Sigmoid colon (tissue), 7 donors: ENCODE measurements around the gene HOXD11. TPM values are rescaled to one million over a fixed set of nuclear protein-coding genes. Genes with fewer than 3 reads are reported as not detected.

Experiments
- DNase-seq: peaks from one replicate; pipeline ENCODE4 v3.0.0-alpha.2; 2019
- H3K27ac ChIP-seq, 4 donors: fragments of 200-600 bp; sonication (generic); one replicate each; pipeline ENCODE4 v1.5.1; 2016 to 2019; ENCODE audit warnings: mild to moderate bottlenecking in 1 of 4
- H3K27me3 ChIP-seq, 3 donors: fragments of 200-600 bp; sonication (generic); one replicate each; pipeline ENCODE4 v1.5.1; 2019; ENCODE audit warnings: mild to moderate bottlenecking in 1 of 3
- H3K36me3 ChIP-seq, 4 donors: fragments of 200-600 bp; sonication (generic); one replicate each; pipeline ENCODE4 v1.5.1; 2016 to 2019
- H3K4me1 ChIP-seq, 4 donors: fragments of 200-600 bp; sonication (generic); one replicate each; pipeline ENCODE4 v1.5.1; 2017 to 2019
- H3K4me3 ChIP-seq, 4 donors: fragments of 200-600 bp; sonication (generic); one replicate each; pipeline ENCODE4 v1.5.1; 2017 to 2019; ENCODE audit warnings: mild to moderate bottlenecking in 2 of 4, moderate library complexity in 1 of 4
- H3K9me3 ChIP-seq, 4 donors: fragments of 200-600 bp in 3 of 4; sonication (generic) in 3 of 4; one replicate each; pipeline versions ENCODE4 v1.5.1 to v1.6.1; 2013 to 2019
- CTCF ChIP-seq, 4 experiments: fragments of 450-650 bp in 3 of 4; fragments of 200-600 bp in 1 of 4; IDR thresholded peaks; one replicate each; pipeline ENCODE4 v1.5.1; 2016 to 2019; ENCODE audit warnings: antibody characterized with exemption in 4 of 4, mild to moderate bottlenecking in 3 of 4, moderate library complexity in 2 of 4
- EP300 ChIP-seq, 4 donors: sonication (generic); formaldehyde crosslinking; IDR thresholded peaks; one replicate each; pipeline ENCODE4 v1.6.1; 2017; ENCODE audit warnings: antibody characterized with exemption in 4 of 4
- POLR2A ChIP-seq, 2 donors: fragments of 450-650 bp; IDR thresholded peaks; one replicate each; pipeline ENCODE4 v1.6.1; 2016; ENCODE audit warnings: antibody characterized with exemption in 2 of 2, mild to moderate bottlenecking in 2 of 2, moderate library complexity in 2 of 2
- POLR2AphosphoS5 ChIP-seq, 4 donors: sonication (generic); formaldehyde crosslinking; IDR thresholded peaks; one replicate each; pipeline ENCODE4 v1.6.1; 2017; ENCODE audit warnings: antibody characterized with exemption in 4 of 4
- WGBS, 2 donors: extraction: QIAGEN DNeasy Blood & Tissue Kit; methylation state at CpG; one replicate each; pipeline ENCODE4 v1.1.7; 2013; 5-methylcytosine and 5-hydroxymethylcytosine counted together
- intact Hi-C: fragments of 100-400 bp; cut with DNase I; formaldehyde crosslinking; loops from one replicate; pipeline ENCODE4 v1.15.1; 2023
- polyA plus RNA-seq, 3 donors: library from polyadenylated mRNA; stranded (reverse); fragments of 200-250 nt; gene quantifications; one replicate each; pipeline ENCODE4 v1.2.3, GENCODE V29; 2013
- total RNA-seq, 4 donors: library from RNA; depleted of rRNA; stranded (reverse); fragments of >200 nt; gene quantifications; one replicate each; pipeline ENCODE4 v1.1.0, GENCODE V29; 2016
- donor health status: healthy with polysubstance abuse.
- donor health status: Bipolar disorder and iron deficiency.
- donor health status: healthy.

The HOXD11 gene
- total and polyA plus RNA-seq, 7 donors: 0.69 to 39.3 (median 18.3) TPM

- H3K27ac ChIP-seq: no peak overlapping the region
- H3K4me3 ChIP-seq: no peak overlapping the region
- WGBS, 2 donors: 31 to 35% methylated on average over 11 of the region's 11 CpGs
- DNase-seq: no peak
- H3K27me3 ChIP-seq: peaks cover 0 to 64% (median 4%) of the 10 kb centered on the region in 3 donors
- intact Hi-C loops: no loop called here
- TF ChIP-seq POLR2AphosphoS5 (IDR thresholded peaks at IDR 0.05) (no peak), CTCF (IDR thresholded peaks at IDR 0.05) (no peak), POLR2A (IDR thresholded peaks at IDR 0.05) (no peak), EP300 (IDR thresholded peaks at IDR 0.05) (no peak)
- H3K9me3 ChIP-seq: no peaks in the 10 kb centered on the region
- H3K4me1 ChIP-seq: peaks cover 0 to 23% (median 13%) of the 10 kb centered on the region in 4 donors
- H3K36me3 ChIP-seq: peaks cover 0 to 8% (median 0%) of the 10 kb centered on the region in 4 donors
These were observed 10.8 kb downstream of the HOXD11 start for GRCh38 chr2:176117823-176118371.

- peaks cover 0 to 70% (median 4%) of the 10 kb centered on the region in 3 donors for H3K27me3 ChIP-seq
- no peak for DNase-seq
- intact Hi-C loops: no loop called here
- TF ChIP-seq EP300 (IDR thresholded peaks at IDR 0.05) (no peak), CTCF (IDR thresholded peaks at IDR 0.05) (no peak), POLR2AphosphoS5 (IDR thresholded peaks at IDR 0.05) (no peak), POLR2A (IDR thresholded peaks at IDR 0.05) (no peak)
- peaks cover 0 to 12% (median 0%) of the 10 kb centered on the region in 4 donors for H3K36me3 ChIP-seq
- peaks cover 0 to 17% (median 10%) of the 10 kb centered on the region in 4 donors for H3K4me1 ChIP-seq
- H3K9me3 ChIP-seq: no peaks in the 10 kb centered on the region
- no peak overlapping the region for H3K4me3 ChIP-seq
- H3K27ac ChIP-seq: no peak overlapping the region
- WGBS, 2 donors: 21 to 27% methylated on average over 24 of the region's 24 CpGs
These were observed 11.7 kb downstream of the HOXD11 start for GRCh38 chr2:176118601-176119339.

GRCh38 chr2:176120364-176121189 is 13.5 kb downstream of the HOXD11 start:
- Histone ChIP-seq H3K4me1 (peaks cover 0 to 17% (median 6%) of the 10 kb centered on the region in 4 donors), H3K36me3 (peaks cover 0 to 12% (median 0%) of the 10 kb centered on the region in 4 donors), H3K9me3 (no peaks in the 10 kb centered on the region), H3K27ac (no peak overlapping the region), H3K27me3 (peaks cover 0 to 57% (median 4%) of the 10 kb centered on the region in 3 donors), H3K4me3 (no peak overlapping the region)
- no peak for DNase-seq
- WGBS, 2 donors: 52 to 72% methylated on average over 13 of the region's 13 CpGs
- TF ChIP-seq POLR2AphosphoS5 (IDR thresholded peaks at IDR 0.05) (no peak), POLR2A (IDR thresholded peaks at IDR 0.05) (no peak)
- intact Hi-C loops: no loop called here

- Histone ChIP-seq H3K9me3 (no peaks in the 10 kb centered on the region), H3K4me3 (peak overlapping the region in 2 of 4 donors; percentile 57), H3K4me1 (peaks cover 0 to 11% (median 6%) of the 10 kb centered on the region in 4 donors), H3K27me3 (peaks cover 0 to 50% (median 4%) of the 10 kb centered on the region in 3 donors), H3K36me3 (peaks cover 0 to 12% (median 0%) of the 10 kb centered on the region in 4 donors), H3K27ac (peak overlapping the region in 2 of 4 donors; percentile 64 to 73)
- TF ChIP-seq EP300 (IDR thresholded peaks at IDR 0.05) (no peak), POLR2AphosphoS5 (IDR thresholded peaks at IDR 0.05) (no peak), CTCF (IDR thresholded peaks at IDR 0.05) (no peak), POLR2A (IDR thresholded peaks at IDR 0.05) (no peak)
- WGBS, 2 donors: 42 to 46% methylated on average over 53 of the region's 53 CpGs
- DNase-seq: peak; percentile 40
- intact Hi-C loops: no loop called here
These were observed 14.3 kb downstream of the HOXD11 start for GRCh38 chr2:176121190-176122051.
